Motor neuron (in vitro differentiated cells): ENCODE measurements around the gene ZNF211. TPM values are rescaled to one million over a fixed set of nuclear protein-coding genes. Genes with fewer than 3 reads are reported as not detected.
A peak's percentile ranks its signal among the peaks of the same experiment; 100 is the strongest.

Experiments used
- ATAC-seq, 8 experiments: fragments of 200-7000 bp; cut with Tn5 transposase; replicated peaks in 6 of 8; 2 replicates each; pipeline ENCODE4 v1.8.0; 2021; ENCODE audit warnings: mild to moderate bottlenecking in 8 of 8, moderate library complexity in 8 of 8
- H3K27ac ChIP-seq, 2 donors: fragments of 250-450 bp; sonication (Bioruptor Pico); 2 replicates each; pipeline ENCODE4 v1.9.0; 2021; ENCODE audit warnings: antibody characterized with exemption in 2 of 2, mild to moderate bottlenecking in 2 of 2, moderate library complexity in 1 of 2
- H3K4me1 ChIP-seq, 2 donors: fragments of 250-450 bp; sonication (Bioruptor Pico); replicated peaks in 1 of 2; 2 replicates each; pipeline ENCODE4 v1.6.1; 2021; ENCODE audit warnings: antibody characterized with exemption in 2 of 2, mild to moderate bottlenecking in 2 of 2, moderate library complexity in 1 of 2
- H3K4me3 ChIP-seq, 5 donors: fragments of 250-450 bp; sonication (Bioruptor Pico); 2 replicates each; pipeline ENCODE4 v1.9.0; 2021; ENCODE audit warnings: antibody characterized with exemption in 5 of 5, mild to moderate bottlenecking in 5 of 5, moderate library complexity in 4 of 5
- WGBS, 10 experiments: fragments of 450-650 bp; shearing (Covaris generic); methylation state at CpG; one replicate each; pipeline ENCODE4 v1.0.0; 2022; 5-methylcytosine and 5-hydroxymethylcytosine counted together
- in situ Hi-C, 9 experiments: fragments of 400-800 bp; cut with MboI; loops; one replicate each; pipeline ENCODE4 v1.15.0; 2021; ENCODE audit warnings: low sequenced_read_pairs in 9 of 9, low pct_unique_long_range_greater_than_20kb in 2 of 9; ENCODE audit not compliant: unreplicated experiment in 9 of 9
- total RNA-seq, 8 experiments: library from RNA; unstranded; fragments of 300-600 nt; gene quantifications; 2 replicates each; pipeline versions ENCODE4 v1.2.3 to v1.2.4, GENCODE V29; 2022

ZNF211 gene
- 10 to 100 TPM; 10.2 to 28.1 (median 19.6) TPM for total RNA-seq

DNA sequence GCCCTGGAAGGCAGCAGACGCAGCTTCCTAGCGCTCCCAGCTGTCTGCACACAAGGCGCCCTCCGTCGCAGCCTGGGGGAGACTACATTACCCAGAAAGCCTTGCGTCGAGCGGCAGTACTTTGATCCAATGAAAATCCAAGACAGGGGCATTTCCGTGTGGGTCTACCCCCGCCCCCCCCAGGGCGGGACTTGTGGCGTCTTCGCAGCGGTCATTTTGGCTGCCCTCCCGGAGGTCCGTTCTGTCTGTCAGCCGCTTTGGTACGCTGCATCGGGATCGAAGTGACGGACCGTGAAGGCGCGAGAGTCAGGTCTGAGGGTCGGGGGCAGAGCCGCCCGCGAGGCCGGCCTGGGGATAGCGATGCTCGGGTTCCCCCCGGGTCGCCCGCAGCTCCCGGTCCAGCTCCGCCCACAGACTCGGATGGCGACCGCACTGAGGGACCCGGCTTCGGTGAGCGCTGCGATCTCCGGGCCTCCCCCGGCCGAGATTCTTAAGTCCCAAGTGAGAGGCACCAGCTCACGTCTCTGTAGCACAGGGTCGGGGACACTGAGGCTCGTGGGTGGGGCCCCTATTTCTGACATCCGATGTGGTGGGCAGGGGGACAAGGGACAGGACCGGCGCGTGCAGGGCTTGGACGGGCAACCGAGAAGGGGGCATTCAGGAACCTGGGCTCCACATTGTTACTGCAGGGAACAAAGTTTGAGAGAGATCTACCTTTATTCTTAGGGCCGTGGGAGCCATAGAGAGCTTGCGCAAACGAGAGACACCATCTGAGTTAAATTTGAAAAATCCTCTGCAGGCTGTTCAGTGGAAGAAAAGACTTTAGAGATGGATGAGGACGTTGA, at the start of gene ZNF211:
Gene ZNF211 (plus strand): TSS at position 182 of the 845 bp plus-strand sequence. CDS start 179 bp downstream, at position 361.
- peak; percentile 96 to 100 (median 99) for ATAC-seq
- WGBS, 10 experiments, result 0 to 17% (median 0%) methylated on average over 1 to 11 of the region's 59 CpGs; no CpG with 5 or more reads in 4 of the 10 experiments
- in situ Hi-C loops, result no loop called here
- peaks cover 0 to 7% of the 10 kb centered on the region in 2 donors for H3K4me1 ChIP-seq
- peak within 1 kb of the TSS; percentile 63 to 71 for H3K27ac ChIP-seq
- peak within 1 kb of the TSS; percentile 65 to 99 (median 80) for H3K4me3 ChIP-seq

DNA sequence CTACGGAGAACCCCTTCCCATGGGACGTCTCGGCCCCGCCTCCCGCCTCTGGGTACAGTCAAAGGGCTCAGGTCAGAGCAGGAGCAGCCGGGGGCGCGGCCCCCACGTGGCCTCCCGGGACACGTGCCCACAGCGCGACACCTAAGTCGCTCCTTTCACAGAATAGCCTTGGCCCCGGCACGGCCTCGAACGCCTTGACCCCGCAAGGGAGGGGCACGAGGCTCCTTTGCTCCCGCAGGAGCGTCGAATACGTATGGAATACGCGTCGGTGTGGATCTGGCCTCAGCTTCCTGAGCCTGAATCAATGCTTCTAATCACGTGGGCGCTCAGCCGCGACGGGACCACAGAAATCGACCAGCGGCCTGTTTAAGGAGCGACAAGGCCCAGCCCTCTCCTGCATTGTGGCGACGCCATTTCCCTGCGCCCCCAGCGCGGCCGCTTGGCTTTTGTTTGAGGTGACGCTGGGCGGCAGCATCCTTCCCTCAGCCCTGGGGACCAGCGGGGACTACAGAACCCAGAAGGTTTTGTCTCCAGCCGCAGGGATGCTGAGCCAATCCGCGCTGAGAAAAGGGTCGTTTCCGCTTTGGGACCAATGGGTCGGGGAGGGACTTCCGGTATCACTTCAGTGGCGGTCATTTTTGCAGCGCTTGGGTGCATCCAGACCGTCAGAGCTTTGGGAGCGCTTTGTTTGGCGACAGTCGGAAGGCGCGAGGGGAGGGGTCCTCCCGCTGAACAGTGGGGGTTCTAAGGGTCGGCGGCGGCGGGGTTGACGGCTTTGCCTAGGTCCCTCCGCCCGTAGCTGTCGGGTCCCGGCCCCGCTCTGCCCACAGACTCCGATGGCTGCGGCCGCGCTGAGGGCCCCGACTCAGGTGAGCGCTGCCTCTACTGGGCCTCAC, 49.2 kb upstream of the ZNF211 start, which contains the start of gene ZIK1:
Gene ZIK1 (plus strand): TSS at position 625 of the 896 bp plus-strand sequence. CDS start 212 bp downstream, at position 837.
- H3K4me1 ChIP-seq, result peaks cover 8% of the 10 kb centered on the region in 2 donors
- peak; percentile 88 to 96 (median 94) for ATAC-seq
- in situ Hi-C loops, result no loop called here
- peak within 1 kb of the TSS; percentile 77 to 82 for H3K27ac ChIP-seq
- peak within 1 kb of the TSS; percentile 57 to 93 (median 71) for H3K4me3 ChIP-seq
- WGBS, 10 experiments, result 0 to 28% (median 11%) methylated on average over 5 to 18 of the region's 76 CpGs; no CpG with 5 or more reads in 6 of the 10 experiments

DNA sequence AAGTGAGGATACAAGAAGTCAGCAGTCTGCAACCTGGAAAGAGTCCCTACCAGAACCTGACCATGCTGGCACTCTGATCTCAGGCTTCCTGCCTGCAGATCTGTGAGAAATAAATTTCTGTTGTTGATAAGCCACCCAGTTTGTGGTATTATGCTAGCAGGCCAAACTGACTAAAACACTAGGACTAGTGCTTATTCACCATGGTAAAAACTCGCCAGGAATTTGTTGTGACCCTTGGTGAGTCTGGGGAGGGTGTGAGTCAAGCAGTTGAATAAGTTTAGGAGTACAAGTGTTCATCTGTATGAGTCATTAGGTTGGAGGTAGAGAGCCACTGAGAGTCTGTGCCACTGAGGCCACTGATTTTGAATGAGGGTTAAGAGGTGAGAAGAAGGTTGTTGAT, 45.4 kb upstream of the ZNF211 start:
- in situ Hi-C loops, result no loop called here
- no peak for ATAC-seq
- Histone ChIP-seq H3K4me3 (no peak overlapping the region), H3K4me1 (peaks cover 8% of the 10 kb centered on the region in 2 donors), H3K27ac (no peak overlapping the region)
- WGBS, 10 experiments, result 0 to 100% (median 71%) methylated on average over 1 of the region's 1 CpG; no CpG with 5 or more reads in 5 of the 10 experiments

DNA sequence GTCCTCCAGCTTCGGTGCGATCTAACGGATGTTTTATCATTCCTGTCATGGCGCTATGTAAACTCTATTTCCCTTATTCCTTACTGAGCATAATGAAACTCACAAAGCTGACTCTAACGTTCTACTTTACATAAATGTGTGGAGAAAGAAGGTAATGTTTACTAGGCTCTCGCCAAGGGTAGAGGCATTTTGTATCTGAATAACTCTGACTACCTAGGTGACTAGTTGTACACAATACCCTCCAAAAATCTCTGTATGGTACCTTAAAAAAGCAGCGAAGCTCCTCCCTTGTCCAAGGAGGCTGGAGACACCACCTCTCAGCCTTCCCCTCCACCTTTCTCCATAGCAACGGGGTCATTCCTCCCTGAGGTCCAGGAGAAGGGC, 33.6 kb upstream of the ZNF211 start:
- Histone ChIP-seq H3K4me1 (peaks cover 5 to 8% of the 10 kb centered on the region in 2 donors), H3K27ac (peak overlapping the region in 1 of 2 donors; percentile 48), H3K4me3 (peak overlapping the region; percentile 54 to 97 (median 78))
- in situ Hi-C loops, result no loop called here
- 50 to 85% (median 69%) methylated on average over 2 to 7 of the region's 8 CpGs; no CpG with 5 or more reads in 2 of the 10 experiments for WGBS, 10 experiments
- no peak for ATAC-seq

DNA sequence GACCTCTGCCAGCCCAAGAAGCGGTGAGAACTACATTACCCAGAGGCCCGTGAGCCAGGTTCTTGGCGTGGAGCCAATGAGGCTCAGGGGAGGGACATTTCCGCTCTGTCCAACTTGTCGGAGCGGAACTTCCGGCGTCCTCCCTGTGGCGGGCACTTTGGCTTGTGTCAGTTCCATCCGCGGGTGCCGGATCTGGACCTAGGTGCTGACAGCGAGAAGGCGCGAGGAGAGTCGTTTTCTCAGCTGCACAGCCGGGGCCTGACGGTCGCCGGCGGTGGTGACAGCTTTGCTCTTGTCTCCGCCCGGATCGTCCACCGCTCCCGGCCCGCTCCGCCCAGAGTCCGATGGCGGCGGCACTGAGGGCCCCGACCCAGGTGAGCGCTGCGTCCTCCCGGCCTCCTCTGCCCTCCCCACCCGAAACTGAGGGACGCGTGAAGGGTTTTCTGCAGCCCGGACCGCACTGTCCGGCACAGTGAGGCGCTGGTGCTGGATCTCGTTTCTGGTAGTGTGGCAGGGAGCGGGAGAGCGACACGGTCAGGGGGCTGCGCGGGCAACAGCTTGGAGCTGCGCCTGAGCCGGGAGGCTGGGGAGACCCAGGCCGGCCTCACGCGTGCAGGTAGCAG, 33.1 kb upstream of the ZNF211 start, which contains the start of gene ZNF530:
Gene ZNF530 (plus strand): TSS at position 125 of the 623 bp plus-strand sequence. CDS start 4,461 bp downstream, outside the sequence.
- peak within 1 kb of the TSS; percentile 54 to 97 (median 78) for H3K4me3 ChIP-seq
- 0 to 8% (median 0%) methylated on average over 2 to 4 of the region's 53 CpGs; no CpG with 5 or more reads in 7 of the 10 experiments for WGBS, 10 experiments
- in situ Hi-C loops, result no loop called here
- peak within 1 kb of the TSS; percentile 2 to 48 for H3K27ac ChIP-seq
- peak; percentile 99 to 100 (median 100) for ATAC-seq
- peaks cover 5 to 8% of the 10 kb centered on the region in 2 donors for H3K4me1 ChIP-seq

DNA sequence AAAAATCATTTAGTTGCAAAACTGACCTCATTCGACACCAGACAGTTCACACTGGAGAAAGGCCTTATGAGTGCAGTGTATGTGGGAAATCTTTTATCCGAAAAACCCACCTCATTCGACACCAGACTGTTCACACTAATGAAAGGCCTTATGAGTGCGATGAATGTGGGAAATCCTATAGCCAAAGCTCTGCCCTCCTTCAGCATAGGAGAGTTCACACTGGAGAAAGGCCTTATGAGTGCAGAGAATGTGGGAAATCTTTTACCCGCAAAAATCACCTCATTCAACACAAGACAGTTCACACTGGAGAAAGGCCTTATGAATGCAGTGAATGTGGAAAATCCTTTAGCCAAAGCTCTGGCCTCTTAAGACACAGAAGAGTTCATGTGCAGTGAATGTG, 26.0 kb upstream of the ZNF211 start:
- WGBS, 10 experiments, result 82 to 100% (median 99%) methylated on average over 1 to 5 of the region's 5 CpGs; no CpG with 5 or more reads in 2 of the 10 experiments
- no peak for ATAC-seq
- in situ Hi-C loops, result no loop called here
- no peaks in the 10 kb centered on the region for H3K4me1 ChIP-seq
- no peak overlapping the region for H3K4me3 ChIP-seq
- no peak overlapping the region for H3K27ac ChIP-seq

DNA sequence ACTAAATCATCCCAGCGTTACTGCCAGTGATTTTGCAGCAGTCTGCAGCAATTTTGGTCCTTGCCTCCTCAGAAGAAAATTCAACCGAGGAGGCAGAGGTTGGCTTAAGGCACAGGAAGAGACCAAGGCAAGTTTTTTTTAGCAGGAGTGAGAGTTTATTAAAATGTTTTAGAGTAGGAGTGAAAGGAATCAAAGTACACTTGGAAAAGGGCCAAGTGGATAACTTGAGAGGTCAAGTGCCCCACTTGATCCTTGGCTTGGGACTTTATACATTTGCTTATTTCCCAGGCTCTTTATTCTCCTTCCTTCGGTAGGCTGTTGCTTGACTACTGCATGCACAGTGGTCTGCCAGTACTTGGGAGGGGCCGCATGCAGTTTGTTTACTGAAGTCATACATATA, 21.9 kb upstream of the ZNF211 start:
- in situ Hi-C loops, result no loop called here
- peaks cover 4 to 6% of the 10 kb centered on the region in 2 donors for H3K4me1 ChIP-seq
- no peak overlapping the region for H3K4me3 ChIP-seq
- 44 to 100% (median 94%) methylated on average over 2 to 4 of the region's 4 CpGs; no CpG with 5 or more reads in 3 of the 10 experiments for WGBS, 10 experiments
- no peak for ATAC-seq
- no peak overlapping the region for H3K27ac ChIP-seq

DNA sequence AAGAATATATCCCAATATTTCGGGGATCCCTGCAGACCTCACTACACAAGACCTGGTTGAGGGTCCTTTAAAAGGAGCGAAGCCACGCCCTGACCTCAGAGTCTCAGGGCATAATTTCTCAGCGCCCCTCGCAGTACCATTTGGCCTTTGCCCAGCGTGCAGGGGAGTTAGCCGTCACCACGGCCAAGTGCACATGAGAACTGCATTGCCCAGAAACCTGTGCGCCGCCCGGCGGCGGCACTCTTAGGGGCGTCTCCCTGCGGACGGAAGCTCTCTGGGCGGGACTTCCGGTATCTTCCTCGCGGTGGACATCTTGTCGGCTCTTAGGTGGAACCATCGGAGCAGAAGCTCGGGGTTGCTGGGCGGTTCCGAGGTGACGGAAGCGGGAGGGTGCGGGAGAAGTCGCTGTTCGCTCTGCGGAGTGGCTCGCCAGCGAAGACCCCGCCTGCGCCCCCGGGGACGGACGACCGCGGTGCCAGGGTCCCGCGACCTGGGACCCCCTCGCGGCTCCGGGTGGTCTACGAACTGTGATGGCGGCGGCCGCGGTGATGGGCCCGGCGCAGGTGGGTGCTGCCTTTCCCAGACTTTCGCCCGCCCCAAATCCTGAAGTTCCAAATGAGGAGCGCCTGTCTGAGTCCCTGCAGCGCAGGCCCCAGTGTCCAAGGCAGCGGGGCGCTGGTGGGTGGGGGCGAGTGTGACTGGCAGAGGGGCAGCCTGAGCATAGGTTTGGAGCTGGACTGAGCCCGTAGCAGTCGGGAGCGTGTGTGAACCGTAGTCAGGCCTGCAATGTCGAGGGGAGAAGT, 18.8 kb upstream of the ZNF211 start, which contains the start of gene ZNF134:
Gene ZNF134 (plus strand): TSS at position 302 of the 803 bp plus-strand sequence. CDS start 5,227 bp downstream, outside the sequence.
- Histone ChIP-seq H3K4me1 (peaks cover 4 to 6% of the 10 kb centered on the region in 2 donors), H3K27ac (peak within 1 kb of the TSS; percentile 86 to 92), H3K4me3 (peak within 1 kb of the TSS; percentile 73 to 99 (median 88))
- peak; percentile 100 for ATAC-seq
- in situ Hi-C loops, result no loop called here
- WGBS, 10 experiments, result 0 to 80% (median 1%) methylated on average over 1 to 10 of the region's 64 CpGs; no CpG with 5 or more reads in 5 of the 10 experiments

DNA sequence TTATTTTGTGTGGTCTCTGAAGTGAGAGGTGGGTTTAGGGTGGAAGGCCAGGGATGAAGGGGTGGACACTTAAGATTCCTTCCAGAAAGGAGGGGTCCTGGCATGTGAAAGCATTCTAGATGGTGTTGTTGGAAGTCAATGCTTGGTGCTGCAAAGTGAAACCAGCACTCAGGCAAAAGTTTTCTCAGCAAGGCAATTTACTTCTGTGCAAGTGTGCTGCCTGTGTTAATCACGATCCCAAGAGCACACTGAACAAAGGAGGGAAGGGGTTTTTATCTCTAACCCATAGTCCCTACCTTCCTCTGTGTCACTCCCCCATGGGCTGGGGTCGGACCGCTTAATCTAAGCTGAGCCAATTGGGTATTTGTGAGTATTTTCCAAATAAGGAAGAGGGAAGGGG, 17.6 kb upstream of the ZNF211 start:
- peak overlapping the region; percentile 73 to 99 (median 88) for H3K4me3 ChIP-seq
- no peak for ATAC-seq
- H3K4me1 ChIP-seq, result peaks cover 4 to 6% of the 10 kb centered on the region in 2 donors
- in situ Hi-C loops, result no loop called here
- no peak overlapping the region for H3K27ac ChIP-seq
- 83 to 100% (median 100%) methylated on average over 1 to 2 of the region's 3 CpGs; no CpG with 5 or more reads in 3 of the 10 experiments for WGBS, 10 experiments

DNA sequence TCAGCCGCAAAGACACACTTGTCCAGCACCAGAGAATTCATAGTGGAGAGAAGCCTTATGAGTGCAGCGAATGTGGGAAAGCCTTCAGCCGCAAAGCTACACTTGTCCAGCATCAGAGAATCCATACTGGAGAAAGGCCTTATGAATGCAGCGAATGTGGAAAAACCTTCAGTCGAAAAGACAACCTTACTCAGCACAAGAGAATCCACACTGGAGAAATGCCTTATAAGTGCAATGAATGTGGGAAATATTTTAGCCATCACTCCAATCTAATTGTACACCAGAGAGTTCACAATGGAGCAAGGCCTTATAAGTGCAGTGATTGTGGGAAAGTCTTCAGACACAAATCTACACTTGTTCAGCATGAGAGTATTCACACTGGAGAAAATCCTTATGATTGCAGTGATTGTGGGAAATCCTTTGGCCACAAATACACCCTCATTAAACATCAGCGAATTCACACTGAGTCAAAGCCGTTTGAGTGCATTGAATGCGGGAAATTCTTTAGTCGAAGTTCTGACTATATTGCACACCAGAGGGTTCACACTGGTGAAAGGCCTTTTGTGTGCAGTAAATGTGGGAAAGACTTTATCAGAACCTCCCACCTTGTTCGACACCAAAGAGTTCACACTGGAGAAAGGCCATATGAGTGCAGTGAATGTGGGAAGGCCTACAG, 12.2 kb upstream of the ZNF211 start:
- no peak overlapping the region for H3K27ac ChIP-seq
- no peak overlapping the region for H3K4me3 ChIP-seq
- WGBS, 10 experiments, result 86 to 100% (median 97%) methylated on average over 2 to 10 of the region's 10 CpGs; no CpG with 5 or more reads in 1 of the 10 experiments
- no peak for ATAC-seq
- no peaks in the 10 kb centered on the region for H3K4me1 ChIP-seq
- in situ Hi-C loops, result no loop called here

DNA sequence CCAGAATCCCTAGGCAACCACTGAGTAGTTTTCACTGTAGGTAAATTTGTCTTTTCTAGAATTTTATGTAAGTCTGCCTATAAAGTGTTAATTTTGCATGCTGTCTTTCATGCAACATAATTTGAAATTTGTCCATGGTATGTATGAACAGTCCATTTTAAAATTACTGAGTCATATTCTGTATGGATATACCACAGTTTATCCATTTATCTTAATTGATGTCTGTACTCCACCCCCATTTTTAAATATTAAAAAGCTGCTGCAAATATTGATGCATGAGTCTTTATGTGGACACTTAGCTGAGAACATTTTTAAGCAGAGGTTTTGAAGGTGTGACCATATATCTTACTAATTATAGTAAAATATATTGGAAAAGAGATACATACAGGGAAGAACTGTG, 9.9 kb upstream of the ZNF211 start:
- in situ Hi-C loops, result no loop called here
- H3K27ac ChIP-seq, result no peak overlapping the region
- H3K4me1 ChIP-seq, result no peaks in the 10 kb centered on the region
- ATAC-seq, result no peak
- no peak overlapping the region for H3K4me3 ChIP-seq
